LHCN-M2 (cell line): Measurements from ENCODE around the gene NELFCD. TPM values are rescaled to one million over a fixed set of nuclear protein-coding genes. Genes with fewer than 3 reads are reported as not detected.
"Not testable (repeated sequence)": the region's sequence is repeated elsewhere in the genome, so short reads cannot be mapped to it uniquely, and the experiment has no call there.

Experiments used
- DNase-seq: peaks from one replicate; pipeline ENCODE4 v3.0.0-alpha.2; 2012; ENCODE audit warnings: low read depth
- total RNA-seq: library from RNA; depleted of rRNA; stranded (reverse); fragments of >200 nt; gene quantifications from 2 replicates; pipeline ENCODE4 v1.2.3, GENCODE V29; 2014

NELFCD gene
- total RNA-seq, 1 experiment from 2014 or later, result 62.3 TPM

GRCh38 chr20:59024111-59024530, 43.1 kb downstream of the NELFCD start:
- DNase-seq, result no peak

- no peak for DNase-seq
Measured at GRCh38 chr20:59025086-59025485, 44.0 kb downstream of the NELFCD start.

DNA sequence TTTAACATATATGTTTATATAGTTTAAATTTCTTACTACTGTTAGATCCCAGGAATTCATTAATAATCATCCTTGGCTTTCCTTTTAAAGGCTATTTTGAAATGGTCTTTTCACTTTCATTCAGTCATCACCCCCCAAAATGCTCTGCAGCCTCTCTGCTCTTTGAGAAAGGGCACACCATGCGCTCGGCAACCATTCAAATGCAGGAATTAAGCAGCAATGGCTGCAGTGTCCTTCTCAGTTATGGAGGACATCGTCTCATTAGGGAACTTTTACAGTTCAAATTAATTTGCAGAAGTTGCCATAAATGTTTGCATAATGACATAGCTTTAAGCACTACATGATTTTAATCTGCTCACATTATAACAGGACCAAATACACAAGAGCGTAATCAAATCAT, 44.5 kb downstream of the NELFCD start:
- DNase-seq, result no peak

GRCh38 chr20:59026904-59027740, 46.1 kb downstream of the NELFCD start:
- DNase-seq, result no peak

GRCh38 chr20:59027741-59028320, 46.8 kb downstream of the NELFCD start:
- DNase-seq, result peak; percentile 86

- DNase-seq, result no peak
Measured at GRCh38 chr20:59028812-59029211, 47.8 kb downstream of the NELFCD start.

- DNase-seq, result no peak
Measured at GRCh38 chr20:59030911-59031563, 50.0 kb downstream of the NELFCD start.

GRCh38 chr20:59031564-59032022, 50.5 kb downstream of the NELFCD start:
- no peak for DNase-seq

DNA sequence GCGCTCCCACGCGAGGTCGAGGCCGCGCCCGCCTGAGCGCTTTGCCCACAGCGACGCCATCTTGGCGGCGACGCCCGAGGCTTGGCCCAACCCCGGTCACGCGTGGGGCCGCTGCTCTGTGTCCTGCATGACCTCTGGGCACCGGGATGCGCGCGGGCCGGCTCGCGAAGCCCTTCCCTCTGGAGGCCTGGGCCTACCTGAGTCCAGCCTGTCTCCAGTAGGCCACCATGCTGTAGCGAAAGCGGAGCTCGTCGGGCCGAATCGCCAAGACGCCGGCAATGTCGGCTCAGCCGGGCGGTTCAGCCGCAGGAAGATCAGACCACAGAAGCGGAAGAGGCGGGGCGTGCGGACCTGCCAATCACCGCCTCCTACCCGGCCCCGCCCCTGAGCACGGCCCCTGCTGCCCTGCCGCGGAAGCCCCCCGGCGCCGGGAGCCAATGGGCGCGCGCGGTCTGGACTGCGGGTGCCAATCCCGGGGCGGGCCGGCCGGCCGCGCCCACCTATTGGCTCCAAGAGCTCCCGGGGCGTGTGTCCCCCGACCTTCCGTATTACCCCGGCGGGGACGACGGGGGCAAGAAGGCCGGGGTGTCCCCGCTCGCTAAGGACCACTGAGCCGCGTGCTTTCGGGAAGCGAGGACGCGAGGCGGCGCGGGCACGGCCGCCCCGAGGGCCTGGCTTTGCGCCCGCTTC, 51.1 kb downstream of the NELFCD start, which contains the start of gene ATP5F1E:
Gene ATP5F1E, minus strand, starts transcription at position 313 of the 690 bp plus-strand sequence. Its CDS starts 84 bp downstream, at position 229.
- DNase-seq, result peak; percentile 91

DNA sequence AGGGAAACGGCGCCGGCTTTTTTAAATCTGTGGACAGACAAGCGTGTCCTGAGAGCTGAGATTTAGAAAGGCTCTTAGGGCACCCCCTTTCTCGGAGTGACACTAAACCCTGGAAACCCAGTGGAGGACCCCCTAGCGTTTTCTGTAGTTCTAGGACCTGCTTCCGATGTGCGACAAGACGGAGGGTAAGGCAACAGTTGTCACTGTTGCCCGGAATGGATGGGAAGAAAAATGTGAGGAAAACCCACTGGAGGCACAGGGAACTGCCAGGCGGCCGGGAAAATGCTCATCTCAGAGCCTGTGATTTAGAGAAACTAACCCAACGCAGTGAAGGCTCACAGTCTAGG, 51.6 kb downstream of the NELFCD start:
- DNase-seq, result peak; percentile 59

- DNase-seq, result no peak
Measured at GRCh38 chr20:59033093-59033492, 52.0 kb downstream of the NELFCD start.

- no peak for DNase-seq
Measured at GRCh38 chr20:59033616-59034165, 52.6 kb downstream of the NELFCD start.

DNA sequence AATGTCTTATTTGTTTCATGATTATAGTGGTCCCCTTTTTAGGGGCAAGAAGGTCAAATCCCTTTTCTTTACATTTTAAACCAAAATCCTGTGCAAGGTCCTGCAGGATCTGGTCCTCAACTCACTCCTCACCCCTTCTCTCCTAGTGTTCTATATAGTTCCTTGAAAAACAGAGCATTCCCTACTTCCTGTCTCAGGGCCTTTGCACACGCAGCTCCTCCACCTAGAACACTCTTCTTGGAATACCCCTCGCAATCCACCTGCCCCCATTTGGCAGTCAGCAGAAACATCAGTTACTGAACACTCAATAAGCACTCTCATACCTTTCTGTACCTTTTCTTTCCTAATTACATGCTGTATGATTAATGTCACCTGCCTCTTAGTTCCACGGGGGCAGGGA, 54.3 kb downstream of the NELFCD start:
- DNase-seq, result no peak

DNA sequence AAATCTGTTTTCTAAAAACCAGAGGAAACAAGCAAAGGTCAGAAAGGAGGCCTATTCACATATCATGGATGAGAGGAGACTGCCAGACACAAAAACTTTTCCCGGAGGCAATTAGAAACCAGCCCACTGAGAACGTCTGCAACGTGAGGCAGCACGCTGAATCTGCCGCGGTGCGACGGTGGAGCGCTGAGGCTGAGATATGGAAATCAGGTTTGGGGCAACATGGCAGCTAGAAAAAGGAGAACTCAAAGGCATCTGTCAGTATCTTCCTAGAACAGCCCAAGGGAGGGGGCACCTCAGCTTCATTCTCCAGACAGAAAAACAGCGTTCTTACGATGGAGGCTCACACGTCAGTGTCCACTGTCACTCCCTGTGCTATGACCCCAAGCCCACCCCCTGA, 56.3 kb downstream of the NELFCD start:
- DNase-seq, result no peak

DNA sequence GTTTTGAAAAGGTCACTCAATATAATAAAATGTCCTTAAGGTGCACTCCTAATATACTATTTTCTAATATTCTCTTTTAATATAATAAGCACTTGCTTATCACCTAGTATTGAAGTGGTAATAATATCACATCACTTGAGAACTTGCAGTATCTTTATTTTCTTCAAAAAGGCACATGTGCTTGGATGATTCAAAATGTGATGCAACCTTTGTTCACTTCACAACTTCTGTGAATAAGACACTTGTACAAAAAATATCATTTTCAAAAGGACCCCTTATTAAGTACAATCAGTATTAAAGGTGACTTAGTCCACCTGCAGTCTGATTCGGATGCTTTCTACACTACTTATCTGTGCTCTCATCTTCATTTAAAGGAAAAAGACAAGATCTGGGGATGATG, 58.2 kb downstream of the NELFCD start:
- DNase-seq, result no peak

GRCh38 chr20:59040667-59041066, 59.6 kb downstream of the NELFCD start:
- no peak for DNase-seq

GRCh38 chr20:59041487-59041886, 60.4 kb downstream of the NELFCD start:
- DNase-seq, result not testable (repeated sequence)

- DNase-seq, result peak; percentile 29
Measured at GRCh38 chr20:59042151-59042795, 61.2 kb downstream of the NELFCD start, which contains the start of gene PRELID3B. PRELID3B (minus strand) TSS chr20:59042786; CDS start chr20:59042730, 56 bp downstream.

DNA sequence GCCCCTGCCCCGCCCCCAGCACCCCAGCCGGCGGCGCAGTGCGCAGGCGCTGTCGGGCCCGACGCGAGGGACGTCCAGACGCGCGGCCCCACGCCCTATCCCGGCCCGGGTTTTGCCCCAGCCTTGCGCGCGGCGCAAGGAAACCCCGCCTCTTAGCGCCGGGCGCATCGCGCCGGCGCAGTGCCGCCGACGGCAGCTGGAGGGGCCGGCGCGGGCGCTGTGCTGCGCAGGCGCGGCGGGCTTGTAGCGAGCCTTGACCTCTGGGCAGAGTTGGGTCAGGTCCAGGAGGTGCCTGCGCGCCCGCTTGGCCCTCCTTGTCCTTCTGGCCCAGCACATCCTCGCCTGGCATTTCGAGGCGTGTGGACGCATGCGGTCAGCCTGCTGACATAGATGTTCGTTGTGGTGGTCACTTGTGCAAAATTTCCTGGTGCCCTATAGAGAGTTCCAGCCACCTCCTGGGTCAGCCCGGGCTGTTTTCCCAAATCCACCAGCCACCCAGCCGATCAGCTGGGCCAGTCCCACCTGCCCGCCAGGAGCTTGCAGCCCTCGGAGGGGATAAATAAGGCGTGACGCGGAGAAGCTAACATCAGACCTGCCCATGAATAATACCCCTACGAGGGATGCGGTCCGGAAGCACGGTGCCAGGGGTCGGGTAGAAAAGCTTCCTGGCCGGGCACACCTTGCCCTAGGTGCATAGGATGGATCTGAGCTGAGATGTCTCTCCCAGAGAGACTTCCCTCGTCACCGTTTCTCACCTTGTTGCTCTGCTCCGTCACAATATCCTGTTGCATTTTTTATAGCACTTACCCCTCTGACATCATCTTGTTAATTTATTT, 62.0 kb downstream of the NELFCD start:
- DNase-seq, result peak; percentile 88

DNA sequence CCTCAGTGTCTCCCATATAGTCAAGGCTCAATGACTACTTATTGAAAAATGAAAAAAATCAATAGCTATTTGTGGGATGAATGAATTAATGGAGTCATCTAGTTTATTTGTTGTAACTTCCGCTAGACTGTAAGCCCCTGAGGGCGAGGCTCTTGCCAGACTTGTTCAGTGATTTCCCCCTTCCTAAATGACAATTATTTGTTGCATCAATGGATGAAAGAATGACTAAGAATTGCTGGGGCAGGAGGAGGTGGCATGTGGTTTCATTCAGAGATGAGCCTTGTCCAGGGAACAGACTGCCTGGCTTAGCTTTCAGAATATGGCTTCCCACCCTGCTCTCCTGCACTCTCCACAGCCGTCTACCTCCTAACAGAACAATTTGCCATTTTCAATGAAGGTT, 62.6 kb downstream of the NELFCD start:
- no peak for DNase-seq
